SK-N-SH (cell line): ENCODE results near the gene CNTNAP2.

Source experiments
- EP300 ChIP-seq, 2 experiments: IDR thresholded peaks; 2 replicates each; pipeline versions ENCODE4 v1.4.0 to v1.6.1; 2012; ENCODE audit warnings: borderline replicate concordance in 1 of 2, low read depth in 1 of 2, low read length in 1 of 2
- GABPA ChIP-seq: IDR thresholded peaks from 2 replicates; pipeline ENCODE4 v1.4.0; 2012; ENCODE audit warnings: low read depth, mild to moderate bottlenecking
- JUND ChIP-seq: IDR thresholded peaks from 2 replicates; pipeline ENCODE4 v1.4.0; 2012
- MXI1 ChIP-seq: IDR thresholded peaks from 2 replicates; pipeline ENCODE4 v1.6.1; 2012; ENCODE audit warnings: mild to moderate bottlenecking, low read depth, low read length, improper control_type of control experiment
- POLR2AphosphoS5 ChIP-seq: IDR thresholded peaks from 2 replicates; pipeline ENCODE4 v1.6.1; 2012; ENCODE audit warnings: low read depth, low read length
- RAD21 ChIP-seq: IDR thresholded peaks from 2 replicates; pipeline ENCODE4 v1.6.1; 2012; ENCODE audit warnings: mild to moderate bottlenecking, low read length
- REST ChIP-seq: IDR thresholded peaks from 2 replicates; pipeline ENCODE4 v1.6.1; 2012; ENCODE audit warnings: mild to moderate bottlenecking, low read depth, low read length, moderate library complexity
- SIN3A ChIP-seq: IDR thresholded peaks from 2 replicates; pipeline ENCODE4 v1.6.1; 2012; ENCODE audit warnings: low read depth, mild to moderate bottlenecking, low read length, moderate library complexity, borderline replicate concordance
- USF1 ChIP-seq: IDR thresholded peaks from 2 replicates; pipeline ENCODE4 v1.4.0; 2012; ENCODE audit warnings: low read depth, borderline replicate concordance
- YY1 ChIP-seq: IDR thresholded peaks from 2 replicates; pipeline ENCODE4 v1.4.0; 2012; ENCODE audit warnings: low read depth, mild to moderate bottlenecking
- TF ChIP-seq, protein P1 (sequence below): IDR thresholded peaks from 2 replicates; pipeline ENCODE4 v1.4.0; 2012; ENCODE audit warnings: low read depth
- TF ChIP-seq, protein P2 (sequence below): fragments of 200-600 bp; sonication (generic); IDR thresholded peaks from 2 replicates; pipeline ENCODE4 v1.6.1; 2017; ENCODE audit warnings: antibody characterized with exemption, mild to moderate bottlenecking, moderate library complexity

- no peak for TF ChIP-seq MXI1
- TF ChIP-seq POLR2AphosphoS5 = no peak
- TF ChIP-seq, protein P1, sequence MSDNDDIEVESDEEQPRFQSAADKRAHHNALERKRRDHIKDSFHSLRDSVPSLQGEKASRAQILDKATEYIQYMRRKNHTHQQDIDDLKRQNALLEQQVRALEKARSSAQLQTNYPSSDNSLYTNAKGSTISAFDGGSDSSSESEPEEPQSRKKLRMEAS = no peak
- no peak for TF ChIP-seq REST
- TF ChIP-seq YY1 = no peak
- TF ChIP-seq, protein P2, sequence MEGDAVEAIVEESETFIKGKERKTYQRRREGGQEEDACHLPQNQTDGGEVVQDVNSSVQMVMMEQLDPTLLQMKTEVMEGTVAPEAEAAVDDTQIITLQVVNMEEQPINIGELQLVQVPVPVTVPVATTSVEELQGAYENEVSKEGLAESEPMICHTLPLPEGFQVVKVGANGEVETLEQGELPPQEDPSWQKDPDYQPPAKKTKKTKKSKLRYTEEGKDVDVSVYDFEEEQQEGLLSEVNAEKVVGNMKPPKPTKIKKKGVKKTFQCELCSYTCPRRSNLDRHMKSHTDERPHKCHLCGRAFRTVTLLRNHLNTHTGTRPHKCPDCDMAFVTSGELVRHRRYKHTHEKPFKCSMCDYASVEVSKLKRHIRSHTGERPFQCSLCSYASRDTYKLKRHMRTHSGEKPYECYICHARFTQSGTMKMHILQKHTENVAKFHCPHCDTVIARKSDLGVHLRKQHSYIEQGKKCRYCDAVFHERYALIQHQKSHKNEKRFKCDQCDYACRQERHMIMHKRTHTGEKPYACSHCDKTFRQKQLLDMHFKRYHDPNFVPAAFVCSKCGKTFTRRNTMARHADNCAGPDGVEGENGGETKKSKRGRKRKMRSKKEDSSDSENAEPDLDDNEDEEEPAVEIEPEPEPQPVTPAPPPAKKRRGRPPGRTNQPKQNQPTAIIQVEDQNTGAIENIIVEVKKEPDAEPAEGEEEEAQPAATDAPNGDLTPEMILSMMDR = no peak
- TF ChIP-seq SIN3A = no peak
- TF ChIP-seq EP300 (IDR thresholded peaks at IDR 0.05; ENCODE audit: borderline replicate concordance in 1 of 2, low read depth in 1 of 2, low read length in 1 of 2) = no peak
- no peak for TF ChIP-seq GABPA
- TF ChIP-seq JUND = no peak
- no peak for TF ChIP-seq RAD21
- TF ChIP-seq USF1 = no peak
Observed at GRCh38 chr7:148402159-148402558, 2285.6 kb downstream of the CNTNAP2 start.
